ENCODE measurements around the gene MORC1. TPM values are rescaled to one million over a fixed set of nuclear protein-coding genes. Genes with fewer than 3 reads are reported as not detected.

The MORC1 gene
- total RNA-seq, 1 donor from 2014 or later: not detected

- H3K4me3 ChIP-seq (ENCODE audit: low read depth, low read length): no peak overlapping the region
- DNase-seq (ENCODE audit: low read depth): no peak
Observed at GRCh38 chr3:109045271-109046040, 72.5 kb downstream of the MORC1 start.

GRCh38 chr3:109035082-109035481 lies 82.9 kb downstream of the MORC1 start:
- TF ChIP-seq CTCF (conservative IDR thresholded peaks at IDR 0.05; ENCODE audit: low read depth, low read length): no peak
- H3K4me3 ChIP-seq (ENCODE audit: low read depth, low read length): no peak overlapping the region
- no peak for DNase-seq (ENCODE audit: low read depth)

More at GRCh38 chr3:109045271-109046040, 72.5 kb downstream of the MORC1 start:
- no peak for TF ChIP-seq CTCF (conservative IDR thresholded peaks at IDR 0.05; ENCODE audit: low read depth, low read length)

- no peak for DNase-seq (ENCODE audit: low read depth)
- no peak overlapping the region for H3K4me3 ChIP-seq (ENCODE audit: low read depth, low read length)
- no peak for TF ChIP-seq CTCF (conservative IDR thresholded peaks at IDR 0.05; ENCODE audit: low read depth, low read length)
Observed at GRCh38 chr3:109033000-109033660, 84.8 kb downstream of the MORC1 start.

GRCh38 chr3:109028753-109029152 lies 89.2 kb downstream of the MORC1 start:
- no peak for DNase-seq (ENCODE audit: low read depth)
- no peak overlapping the region for H3K4me3 ChIP-seq (ENCODE audit: low read depth, low read length)
- TF ChIP-seq CTCF (conservative IDR thresholded peaks at IDR 0.05; ENCODE audit: low read depth, low read length): no peak

- no peak for DNase-seq (ENCODE audit: low read depth)
- no peak for TF ChIP-seq CTCF (conservative IDR thresholded peaks at IDR 0.05; ENCODE audit: low read depth, low read length)
Observed at GRCh38 chr3:109026821-109027220, 91.1 kb downstream of the MORC1 start.

GRCh38 chr3:109025896-109026295 lies 92.0 kb downstream of the MORC1 start:
- no peak for DNase-seq (ENCODE audit: low read depth)
- TF ChIP-seq CTCF (conservative IDR thresholded peaks at IDR 0.05; ENCODE audit: low read depth, low read length): no peak
- no peak overlapping the region for H3K4me3 ChIP-seq (ENCODE audit: low read depth, low read length)

More at GRCh38 chr3:109026821-109027220, 91.1 kb downstream of the MORC1 start:
- no peak overlapping the region for H3K4me3 ChIP-seq (ENCODE audit: low read depth, low read length)

Data from epithelial cell of proximal tubule (primary cell).